Measurements from ENCODE around the gene WDFY2.

WDFY2 gene

GRCh38 chr13:51679616-51680015, 95.4 kb downstream of the WDFY2 start:
- TF ChIP-seq CTCF (IDR thresholded peaks at IDR 0.05; ENCODE audit: unreplicated experiment in 3 of 3), result no peak
- no peaks in the 10 kb centered on the region for H3K4me1 Mint-ChIP-seq
- no peak overlapping the region for H3K4me3 Mint-ChIP-seq
- H3K36me3 Mint-ChIP-seq (ENCODE audit: low read depth), result peaks cover 8% of the 10 kb centered on the region
- no peak overlapping the region for H3K27ac Mint-ChIP-seq
- no peaks in the 10 kb centered on the region for H3K9me3 Mint-ChIP-seq
- peaks cover 3% of the 10 kb centered on the region for H3K27me3 Mint-ChIP-seq (ENCODE audit: low read depth)

- H3K4me3 Mint-ChIP-seq, result no peak overlapping the region
- no peak for TF ChIP-seq CTCF (IDR thresholded peaks at IDR 0.05; ENCODE audit: unreplicated experiment in 3 of 3)
- no peak overlapping the region for H3K27ac Mint-ChIP-seq
- H3K36me3 Mint-ChIP-seq (ENCODE audit: low read depth), result peaks cover 11% of the 10 kb centered on the region
- H3K4me1 Mint-ChIP-seq, result no peaks in the 10 kb centered on the region
- no peaks in the 10 kb centered on the region for H3K9me3 Mint-ChIP-seq
- H3K27me3 Mint-ChIP-seq (ENCODE audit: low read depth), result peaks cover 3% of the 10 kb centered on the region
Observed at GRCh38 chr13:51681037-51681678, 96.9 kb downstream of the WDFY2 start.

- no peak for TF ChIP-seq CTCF (IDR thresholded peaks at IDR 0.05; ENCODE audit: unreplicated experiment in 3 of 3)
- Mint-ChIP-seq H3K9me3 (no peaks in the 10 kb centered on the region), H3K27ac (no peak overlapping the region), H3K27me3 (ENCODE audit: low read depth) (peaks cover 3% of the 10 kb centered on the region), H3K4me3 (no peak overlapping the region), H3K4me1 (no peaks in the 10 kb centered on the region), H3K36me3 (ENCODE audit: low read depth) (peaks cover 8% of the 10 kb centered on the region)
Observed at GRCh38 chr13:51682686-51683085, 98.4 kb downstream of the WDFY2 start.

GRCh38 chr13:51683597-51683996, 99.3 kb downstream of the WDFY2 start:
- no peak overlapping the region for H3K27ac Mint-ChIP-seq
- no peaks in the 10 kb centered on the region for H3K9me3 Mint-ChIP-seq
- no peak overlapping the region for H3K4me3 Mint-ChIP-seq
- H3K4me1 Mint-ChIP-seq, result no peaks in the 10 kb centered on the region
- no peak for TF ChIP-seq CTCF (IDR thresholded peaks at IDR 0.05; ENCODE audit: unreplicated experiment in 3 of 3)
- H3K36me3 Mint-ChIP-seq (ENCODE audit: low read depth), result peaks cover 6% of the 10 kb centered on the region
- H3K27me3 Mint-ChIP-seq (ENCODE audit: low read depth), result peaks cover 3% of the 10 kb centered on the region

- Mint-ChIP-seq H3K27ac (no peak overlapping the region), H3K9me3 (no peaks in the 10 kb centered on the region), H3K4me1 (no peaks in the 10 kb centered on the region), H3K4me3 (no peak overlapping the region), H3K36me3 (ENCODE audit: low read depth) (peaks cover 3% of the 10 kb centered on the region), H3K27me3 (ENCODE audit: low read depth) (peaks cover 3% of the 10 kb centered on the region)
- TF ChIP-seq CTCF (IDR thresholded peaks at IDR 0.05; ENCODE audit: unreplicated experiment in 3 of 3), result no peak
Observed at GRCh38 chr13:51684076-51684475, 99.8 kb downstream of the WDFY2 start.

Data from nephron (organoid).